Measurements from ENCODE around the gene NDUFB6. TPM values are rescaled to one million over a fixed set of nuclear protein-coding genes. Genes with fewer than 3 reads are reported as not detected.

NDUFB6 gene
- total and polyA plus RNA-seq, 10 of the 15 experiments (the other 5 are each of a cell fraction or from before 2014, with no cell fraction given), result 26.3 to 269 (median 61.4) TPM

- H3K4me3 ChIP-seq, result no peak overlapping the region
- RAD21 ChIA-PET (ENCODE audit: unreplicated experiment), result no interaction called here
- no peaks in the 10 kb centered on the region; the same call in 1 of the 2 replicates for H3K79me2 ChIP-seq (ENCODE audit: control insufficient read depth, insufficient read depth, low read length)
- H4K20me1 ChIP-seq (ENCODE audit: control insufficient read depth, insufficient read depth), result no peaks in the 10 kb centered on the region
- no peak overlapping the region for H3K4me2 ChIP-seq (ENCODE audit: control insufficient read depth, insufficient read depth)
- in situ Hi-C loops (cut with MboI) (no loop called here), intact Hi-C loops (cut with micrococcal nuclease; ENCODE audit: unreplicated experiment) (no loop called here)
- H3K4me1 ChIP-seq (ENCODE audit: control insufficient read depth, insufficient read depth, low read length), result no peaks in the 10 kb centered on the region
- TF ChIP-seq NFXL1 (IDR thresholded peaks at IDR 0.05; ENCODE audit: borderline replicate concordance), result no peak
- TF ChIP-seq CHD4 (IDR thresholded peaks at IDR 0.05), result no peak
- no peak for TF ChIP-seq STAT1 (conservative IDR thresholded peaks at IDR 0.05)
- no peak for TF ChIP-seq PAX5 (IDR thresholded peaks at IDR 0.05; ENCODE audit: borderline replicate concordance, low read depth, low read length)
- no peak for TF ChIP-seq MTA2 (IDR thresholded peaks at IDR 0.05; ENCODE audit: low read depth)
- no peak for TF ChIP-seq NR2F1 (conservative IDR thresholded peaks at IDR 0.05)
- no peak for TF ChIP-seq PKNOX1 (IDR thresholded peaks at IDR 0.05)
- TF ChIP-seq, protein P1, sequence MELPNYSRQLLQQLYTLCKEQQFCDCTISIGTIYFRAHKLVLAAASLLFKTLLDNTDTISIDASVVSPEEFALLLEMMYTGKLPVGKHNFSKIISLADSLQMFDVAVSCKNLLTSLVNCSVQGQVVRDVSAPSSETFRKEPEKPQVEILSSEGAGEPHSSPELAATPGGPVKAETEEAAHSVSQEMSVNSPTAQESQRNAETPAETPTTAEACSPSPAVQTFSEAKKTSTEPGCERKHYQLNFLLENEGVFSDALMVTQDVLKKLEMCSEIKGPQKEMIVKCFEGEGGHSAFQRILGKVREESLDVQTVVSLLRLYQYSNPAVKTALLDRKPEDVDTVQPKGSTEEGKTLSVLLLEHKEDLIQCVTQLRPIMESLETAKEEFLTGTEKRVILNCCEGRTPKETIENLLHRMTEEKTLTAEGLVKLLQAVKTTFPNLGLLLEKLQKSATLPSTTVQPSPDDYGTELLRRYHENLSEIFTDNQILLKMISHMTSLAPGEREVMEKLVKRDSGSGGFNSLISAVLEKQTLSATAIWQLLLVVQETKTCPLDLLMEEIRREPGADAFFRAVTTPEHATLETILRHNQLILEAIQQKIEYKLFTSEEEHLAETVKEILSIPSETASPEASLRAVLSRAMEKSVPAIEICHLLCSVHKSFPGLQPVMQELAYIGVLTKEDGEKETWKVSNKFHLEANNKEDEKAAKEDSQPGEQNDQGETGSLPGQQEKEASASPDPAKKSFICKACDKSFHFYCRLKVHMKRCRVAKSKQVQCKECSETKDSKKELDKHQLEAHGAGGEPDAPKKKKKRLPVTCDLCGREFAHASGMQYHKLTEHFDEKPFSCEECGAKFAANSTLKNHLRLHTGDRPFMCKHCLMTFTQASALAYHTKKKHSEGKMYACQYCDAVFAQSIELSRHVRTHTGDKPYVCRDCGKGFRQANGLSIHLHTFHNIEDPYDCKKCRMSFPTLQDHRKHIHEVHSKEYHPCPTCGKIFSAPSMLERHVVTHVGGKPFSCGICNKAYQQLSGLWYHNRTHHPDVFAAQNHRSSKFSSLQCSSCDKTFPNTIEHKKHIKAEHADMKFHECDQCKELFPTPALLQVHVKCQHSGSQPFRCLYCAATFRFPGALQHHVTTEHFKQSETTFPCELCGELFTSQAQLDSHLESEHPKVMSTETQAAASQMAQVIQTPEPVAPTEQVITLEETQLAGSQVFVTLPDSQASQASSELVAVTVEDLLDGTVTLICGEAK (IDR thresholded peaks at IDR 0.05; ENCODE audit: borderline replicate concordance), result no peak
- TF ChIP-seq POLR2A (IDR thresholded peaks at IDR 0.05; ENCODE audit: low read depth, low read length), result no peak
- TF ChIP-seq NR2C1 (IDR thresholded peaks at IDR 0.05), result no peak
- TF ChIP-seq MEF2B (IDR thresholded peaks at IDR 0.05; ENCODE audit: partially characterized antibody, poor library complexity, severe bottlenecking), result no peak
- no peak for TF ChIP-seq NFIC (IDR thresholded peaks at IDR 0.05; ENCODE audit: low read depth, low read length)
- no peak for TF ChIP-seq TCF7 (IDR thresholded peaks at IDR 0.05; ENCODE audit: borderline replicate concordance)
- TF ChIP-seq EZH2 (IDR thresholded peaks at IDR 0.05; ENCODE audit: borderline replicate concordance, control insufficient read depth, low read depth, low read length), result no peak
- no peak for TF ChIP-seq ASH2L (IDR thresholded peaks at IDR 0.05; ENCODE audit: borderline replicate concordance, low read depth)
- TF ChIP-seq TCF3 (IDR thresholded peaks at IDR 0.05; ENCODE audit: borderline replicate concordance, insufficient read depth, low read depth, low read length), result no peak
- no peak for TF ChIP-seq RB1 (IDR thresholded peaks at IDR 0.05; ENCODE audit: borderline replicate concordance)
- no peak for TF ChIP-seq RAD51 (IDR thresholded peaks at IDR 0.05)
- TF ChIP-seq BHLHE40 (IDR thresholded peaks at IDR 0.05; ENCODE audit: borderline replicate concordance in 1 of 2, low read depth in 2 of 2, low read length in 1 of 2), result no peak
- no peak for TF ChIP-seq SP1 (IDR thresholded peaks at IDR 0.05; ENCODE audit: low read depth, low read length)
- DNase-seq (ENCODE audit: low read depth, low spot score) (no peak), ATAC-seq (no peak), FAIRE-seq (no peak)
- CTCF ChIA-PET, result no interaction called here
- POLR2A ChIA-PET, result interaction anchor here (1.5 kb wide), 1 partner anchor 8 kb away, joined by 3 read pairs; the partner anchor contains the start of gene RIGI
- H3K36me3 ChIP-seq (ENCODE audit: control insufficient read depth in 2 of 2, insufficient read depth in 2 of 2, low read length in 1 of 2), result no peaks in the 10 kb centered on the region
- H3K9ac ChIP-seq (ENCODE audit: control insufficient read depth, insufficient read depth, low read length), result no peak overlapping the region
- no TSS peak for BruUV-seq (replicated peaks)
- H2AFZ ChIP-seq (ENCODE audit: control insufficient read depth, low read depth, low read length), result no peak overlapping the region
- WGBS (ENCODE audit: insufficient coverage, insufficient replicate concordance, low lambda C conversion rate, missing lambda C conversion rate), result 100% methylated on average over 1 of the region's 1 CpG
- peaks cover 4% of the 10 kb centered on the region; the same call in 2 of the 3 replicates for H3K9me3 ChIP-seq (replicated peaks; ENCODE audit: control insufficient read depth, insufficient read depth, low read length)
- no peak overlapping the region for H3K27ac ChIP-seq (ENCODE audit: control insufficient read depth, insufficient read depth)
- SMC1A ChIA-PET (ENCODE audit: uncharacterized antibody, unreplicated experiment), result no interaction called here
- no peaks in the 10 kb centered on the region for H3K27me3 ChIP-seq (replicated peaks in 1 of 2; ENCODE audit: control insufficient read depth in 2 of 2, insufficient read depth in 2 of 2, low read length in 1 of 2)
These were observed 54.7 kb downstream of the NDUFB6 start for GRCh38 chr9:32518276-32518675.

All from GM12878 (cell line).